Muscle of arm (tissue), 12 donors: ENCODE measurements around the gene CDX1. TPM values are rescaled to one million over a fixed set of nuclear protein-coding genes. Genes with fewer than 3 reads are reported as not detected.

Experiments used
- DNase-seq: peaks from one replicate; pipeline ENCODE4 v3.0.0-alpha.2; 2013
- polyA plus RNA-seq, 12 donors: library from polyadenylated mRNA; unstranded; fragments of 120-200 nt; gene quantifications; one replicate each; pipeline ENCODE4 v1.2.1, GENCODE V29; 2013; ENCODE audit not compliant: insufficient read length in 12 of 12

Gene CDX1
- polyA plus RNA-seq, 12 donors = 0.20 to 47.4 (median 0.69) TPM; not detected in 7

DNA sequence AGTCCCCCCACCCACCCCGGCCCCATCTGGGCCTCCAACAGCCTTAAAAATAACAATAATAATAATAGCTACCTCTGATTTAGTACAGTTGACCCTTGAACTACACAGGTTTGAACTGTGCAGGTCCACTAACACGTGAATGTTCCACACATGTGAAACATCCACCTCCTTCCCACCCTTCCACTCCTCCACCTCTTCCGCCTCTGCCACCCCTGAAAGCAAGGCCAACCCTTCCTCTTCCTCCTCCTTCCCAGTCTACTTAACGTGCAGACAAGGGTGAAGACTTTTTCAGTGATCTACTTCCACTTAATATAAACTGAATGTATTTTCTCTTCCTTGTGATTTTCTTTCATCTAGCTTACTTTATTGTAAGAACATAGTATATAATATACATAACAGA lies 21.7 kb upstream of the CDX1 start:
- no peak for DNase-seq

DNA sequence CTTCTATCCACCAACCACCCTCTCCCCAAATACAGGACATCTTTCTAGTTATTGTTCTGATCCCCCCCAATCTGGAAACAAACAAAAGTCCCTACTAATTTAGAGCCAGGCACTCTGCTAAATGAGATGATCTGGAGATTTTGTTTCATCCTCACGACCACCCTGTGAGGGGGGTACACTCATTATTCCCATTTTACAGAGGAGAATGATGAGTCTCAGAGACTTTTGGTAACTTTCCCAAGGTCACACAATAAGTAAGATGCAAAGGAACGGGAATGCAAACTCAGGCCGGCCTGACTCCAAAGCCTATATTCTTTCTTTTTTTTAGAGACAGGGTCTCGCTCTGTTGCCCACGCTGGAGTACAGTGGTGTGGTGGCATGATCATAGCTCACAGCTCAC lies 20.3 kb upstream of the CDX1 start:
- no peak for DNase-seq

DNA sequence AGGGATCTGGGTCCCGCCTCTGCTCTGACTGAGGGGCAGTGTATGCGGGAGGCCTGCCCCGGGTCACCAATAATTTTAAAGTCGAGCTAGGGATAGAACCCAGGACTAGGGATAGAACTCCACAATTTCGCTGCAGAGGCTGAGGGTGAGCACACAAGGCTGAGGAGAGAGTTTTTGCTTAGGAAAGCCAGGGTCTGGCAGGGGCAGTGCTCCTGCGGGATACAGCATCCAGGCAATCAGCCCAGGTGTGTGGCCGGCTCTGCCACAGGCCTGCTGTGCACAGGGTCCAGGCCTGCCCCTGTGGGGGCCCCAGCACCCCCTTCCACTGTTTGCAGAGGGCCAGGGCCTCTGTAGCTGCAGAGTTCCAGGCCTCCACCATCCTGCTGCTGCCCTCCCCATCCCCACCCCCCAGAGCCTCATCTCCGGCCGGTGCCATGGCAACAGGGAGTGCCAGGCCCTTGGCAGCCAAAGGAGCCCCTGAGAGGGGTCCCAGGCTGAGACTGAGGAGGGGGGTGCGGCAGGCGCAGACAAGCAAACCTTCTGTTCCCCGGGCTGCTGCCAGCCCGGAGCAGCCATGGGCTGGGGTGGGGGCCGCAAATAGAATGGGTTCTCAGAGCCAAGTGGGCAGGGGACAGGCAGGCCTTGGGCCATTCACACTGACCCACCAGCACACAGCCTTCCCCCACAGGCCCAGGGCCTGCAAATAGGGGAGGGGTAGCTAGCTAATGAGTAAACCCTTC lies 19.5 kb upstream of the CDX1 start:
- no peak for DNase-seq

- no peak for DNase-seq
Observed at GRCh38 chr5:150147670-150148069, 18.9 kb upstream of the CDX1 start.

- DNase-seq = no peak
Observed at GRCh38 chr5:150148117-150148927, 18.3 kb upstream of the CDX1 start.

DNA sequence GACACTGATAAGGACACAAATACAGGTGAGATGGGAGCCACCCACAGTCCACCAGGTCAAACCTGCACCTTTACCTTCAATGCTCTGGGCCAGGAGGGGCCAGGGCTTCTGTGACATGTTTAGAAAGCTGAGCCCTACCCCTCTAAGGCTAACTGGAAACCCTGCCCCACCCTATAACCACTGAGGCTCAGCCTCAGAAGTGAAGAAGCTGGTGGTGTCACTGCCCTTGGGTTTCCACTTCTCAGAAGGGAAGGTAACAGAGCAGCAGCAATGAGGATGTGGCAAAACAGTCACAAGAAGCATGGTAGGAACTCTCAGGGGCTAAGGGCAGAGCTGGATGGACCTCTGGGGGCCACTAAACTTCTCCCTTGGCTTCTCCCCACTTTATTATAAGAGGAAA lies 17.0 kb upstream of the CDX1 start:
- no peak for DNase-seq

DNA sequence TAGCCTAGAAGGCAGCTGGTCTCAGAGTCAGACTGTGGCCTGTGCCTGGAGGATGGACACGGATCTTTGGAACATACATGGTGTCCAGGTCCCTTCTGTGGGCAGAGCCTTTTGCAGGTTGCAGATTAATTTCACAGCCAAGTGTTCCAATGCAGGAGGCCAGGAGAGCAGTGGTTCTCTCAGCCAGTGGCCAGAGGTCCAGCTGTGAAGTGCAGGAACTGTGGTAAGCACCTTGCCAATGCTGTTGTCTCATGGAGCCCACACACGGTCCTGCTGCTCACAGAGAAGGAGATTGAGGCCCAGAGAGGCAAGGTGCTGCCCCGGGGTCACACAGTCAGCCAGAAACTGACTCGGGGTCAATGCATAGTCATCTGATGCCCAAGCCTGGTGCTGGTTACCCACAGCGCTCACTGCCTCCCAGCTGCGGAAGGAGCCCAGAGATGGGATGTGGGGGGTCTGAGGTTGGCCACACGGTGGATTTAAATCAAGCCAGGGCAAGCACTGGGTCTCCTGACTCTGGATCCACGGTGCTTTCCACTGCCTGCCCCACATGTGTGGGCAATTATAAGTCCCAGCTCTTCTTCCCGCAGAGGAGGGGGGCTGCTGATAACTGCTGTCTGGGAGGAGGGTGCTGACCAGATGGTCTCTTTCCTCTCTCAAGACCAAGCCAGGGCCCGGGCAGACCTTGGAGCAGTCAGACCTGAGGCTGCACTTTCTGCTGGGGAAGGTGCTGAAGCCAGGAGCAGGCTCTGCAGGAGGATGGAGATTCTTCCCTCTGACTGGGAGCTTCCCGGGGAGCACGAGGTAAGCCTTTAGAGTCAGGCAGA lies 13.7 kb upstream of the CDX1 start:
- DNase-seq = no peak

- no peak for DNase-seq
Observed at GRCh38 chr5:150153483-150153882, 13.1 kb upstream of the CDX1 start.

DNA sequence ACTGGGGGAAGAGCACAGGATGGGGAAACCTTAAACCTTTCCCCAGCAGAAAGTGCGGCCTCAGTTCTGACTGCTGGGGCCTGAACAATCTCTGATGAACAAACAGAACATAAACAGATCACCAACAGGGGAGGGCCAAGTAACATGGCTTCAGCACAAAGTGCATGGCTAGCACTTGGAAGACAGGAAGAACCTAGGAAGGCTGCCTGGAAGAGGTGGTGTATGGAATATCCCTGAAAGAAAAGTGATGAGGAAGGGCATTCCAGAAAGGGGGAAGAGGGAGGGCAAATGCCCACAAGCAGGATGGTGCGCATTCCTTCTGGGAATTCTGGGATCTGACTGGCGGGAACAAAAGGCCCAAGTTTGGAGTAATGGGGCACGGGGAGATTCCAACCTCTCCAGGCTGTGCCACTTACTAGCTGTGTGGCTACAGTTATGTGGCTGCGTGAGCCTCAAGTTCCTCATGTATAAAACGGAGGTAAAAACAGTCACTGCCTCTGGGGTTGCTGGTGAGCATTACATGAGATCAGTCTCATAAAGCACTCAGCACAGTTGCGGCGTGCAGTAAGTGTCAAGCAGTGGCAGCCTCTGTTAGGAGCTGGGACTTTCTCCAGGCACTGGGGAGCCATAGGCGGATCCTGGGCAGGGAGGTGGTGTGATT lies 12.5 kb upstream of the CDX1 start:
- no peak for DNase-seq

DNA sequence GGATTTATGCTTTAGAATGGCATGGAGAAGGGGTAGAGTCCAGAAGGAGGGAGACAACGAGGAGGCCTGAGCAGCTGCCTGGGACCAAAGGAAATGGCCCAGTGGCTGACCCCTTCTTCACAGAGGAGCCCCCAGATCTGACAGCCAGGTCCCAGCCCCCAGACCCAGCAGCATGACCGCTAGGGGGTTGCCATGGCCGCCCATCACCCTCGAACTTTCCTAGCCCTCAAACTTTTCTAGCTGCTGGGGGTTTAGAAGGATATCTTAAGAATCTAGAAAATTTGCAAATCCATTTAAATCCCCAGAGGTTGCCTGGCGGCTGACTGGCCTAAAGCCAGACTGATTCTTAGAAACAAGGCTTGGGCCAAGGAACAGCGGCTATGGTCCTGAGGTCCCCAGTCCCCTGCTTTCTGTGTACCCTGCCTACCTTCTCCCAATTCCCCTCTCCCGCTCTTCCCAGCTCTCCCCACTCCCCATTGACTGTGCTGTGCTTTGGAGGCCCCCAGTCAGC lies 11.9 kb upstream of the CDX1 start:
- no peak for DNase-seq

GRCh38 chr5:150155258-150156026 lies 11.1 kb upstream of the CDX1 start, which contains the start of gene PDGFRB:
Gene PDGFRB, minus strand, starts transcription at chr5:150155845. Its CDS starts 18,798 bp downstream, at chr5:150137047.
- DNase-seq = peak; percentile 87

- no peak for DNase-seq
Observed at GRCh38 chr5:150156027-150156368, 10.6 kb upstream of the CDX1 start.

GRCh38 chr5:150156540-150156939 lies 10.0 kb upstream of the CDX1 start:
- DNase-seq = no peak

DNA sequence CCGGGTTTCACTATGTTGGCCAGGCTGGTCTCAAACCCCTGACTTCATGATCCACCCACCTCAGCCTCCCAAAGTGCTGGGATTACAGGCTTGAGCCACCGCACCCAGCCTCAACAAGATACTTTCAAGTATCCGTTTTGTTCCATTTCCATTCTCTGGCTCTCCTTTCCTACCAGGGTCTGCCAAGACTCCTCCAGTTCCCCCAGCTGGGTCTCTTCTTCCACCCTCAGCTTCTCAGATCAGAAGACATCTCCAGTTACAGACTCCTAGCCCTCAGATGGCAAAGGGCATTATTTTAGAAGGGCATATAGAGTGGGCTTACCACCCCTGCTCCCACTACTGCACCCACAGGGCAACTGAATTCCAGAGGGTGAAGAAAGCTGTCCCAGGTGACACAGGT lies 9.4 kb upstream of the CDX1 start:
- no peak for DNase-seq

DNA sequence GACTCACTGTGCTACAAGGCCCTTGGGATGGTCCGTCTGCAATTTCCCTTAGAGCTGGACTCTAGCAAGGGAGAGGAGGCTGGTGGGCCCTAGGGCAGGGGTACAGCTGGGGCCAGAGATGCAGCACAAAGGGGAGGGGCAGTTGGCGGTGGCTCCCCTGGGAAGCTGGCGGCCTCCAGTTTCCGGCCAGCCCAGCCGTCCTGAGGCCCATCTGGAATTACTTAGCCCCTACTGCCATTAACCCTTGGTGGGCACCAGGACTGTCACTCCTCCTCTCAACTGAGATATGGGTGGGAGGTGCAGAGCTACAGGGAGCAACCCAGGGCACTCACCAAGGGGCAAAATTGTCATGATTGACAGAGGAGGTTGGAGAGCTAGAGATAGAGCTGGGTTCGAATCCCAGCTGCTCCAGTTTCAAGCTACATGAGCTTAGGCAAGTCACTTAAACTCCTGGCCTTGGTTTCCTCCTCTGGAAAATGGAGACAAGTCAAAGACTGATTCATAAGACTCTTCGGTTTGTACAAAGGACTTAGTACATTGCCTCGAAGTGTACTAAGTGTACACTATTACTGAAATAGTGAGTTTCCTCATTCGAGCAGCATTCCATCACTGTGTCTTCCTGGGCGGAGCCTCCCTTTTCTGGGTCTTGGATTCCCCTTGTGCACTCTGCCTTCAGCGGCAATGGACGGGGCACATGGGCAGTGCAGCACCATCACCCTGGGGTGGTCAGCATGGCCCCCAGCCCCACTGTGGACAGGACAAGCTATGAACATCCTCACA lies 8.2 kb upstream of the CDX1 start:
- no peak for DNase-seq

GRCh38 chr5:150159031-150159430 lies 7.5 kb upstream of the CDX1 start:
- DNase-seq = no peak

- DNase-seq = no peak
Observed at GRCh38 chr5:150159741-150160179, 6.8 kb upstream of the CDX1 start.

- no peak for DNase-seq
Observed at GRCh38 chr5:150160448-150161081, 6.0 kb upstream of the CDX1 start.
